HuH-7 (cell line): ENCODE results near the gene SETMAR.
"Not testable (repeated sequence)": the region's sequence is repeated elsewhere in the genome, so short reads cannot be mapped to it uniquely, and the experiment has no call there.

Experiments
- DNase-seq: peaks from one replicate; pipeline ENCODE4 v3.0.0; 2011; ENCODE audit warnings: low spot score

The SETMAR gene

GRCh38 chr3:4313606-4314293 lies 10.6 kb downstream of the SETMAR start:
- no peak for DNase-seq

GRCh38 chr3:4314688-4315087 lies 11.5 kb downstream of the SETMAR start:
- no peak for DNase-seq

GRCh38 chr3:4320096-4320911 lies 17.1 kb downstream of the SETMAR start:
- DNase-seq = no peak

- no peak for DNase-seq
These were observed 18.6 kb downstream of the SETMAR start for GRCh38 chr3:4321732-4322131.

- DNase-seq = no peak
These were observed 19.5 kb downstream of the SETMAR start for GRCh38 chr3:4322635-4323034.

GRCh38 chr3:4323246-4324027 lies 20.3 kb downstream of the SETMAR start:
- DNase-seq = no peak

GRCh38 chr3:4326868-4327267 lies 23.7 kb downstream of the SETMAR start:
- no peak for DNase-seq

GRCh38 chr3:4329806-4330205 lies 26.6 kb downstream of the SETMAR start:
- not testable (repeated sequence) for DNase-seq

- no peak for DNase-seq
These were observed 28.9 kb downstream of the SETMAR start for GRCh38 chr3:4332111-4332510.

GRCh38 chr3:4332574-4332973 lies 29.4 kb downstream of the SETMAR start:
- DNase-seq = no peak

GRCh38 chr3:4332991-4333390 lies 29.8 kb downstream of the SETMAR start:
- no peak for DNase-seq

GRCh38 chr3:4334548-4334947 lies 31.4 kb downstream of the SETMAR start:
- no peak for DNase-seq

GRCh38 chr3:4335840-4336562 lies 32.8 kb downstream of the SETMAR start:
- DNase-seq = no peak

GRCh38 chr3:4336850-4337546 lies 33.8 kb downstream of the SETMAR start:
- DNase-seq = no peak

- no peak for DNase-seq
These were observed 35.6 kb downstream of the SETMAR start for GRCh38 chr3:4338751-4339150.

- no peak for DNase-seq
These were observed 36.9 kb downstream of the SETMAR start for GRCh38 chr3:4340077-4340410.

GRCh38 chr3:4340411-4341335 lies 37.5 kb downstream of the SETMAR start:
- no peak for DNase-seq

- no peak for DNase-seq
These were observed 38.1 kb downstream of the SETMAR start for GRCh38 chr3:4341336-4341675.

- no peak for DNase-seq
These were observed 40.1 kb downstream of the SETMAR start for GRCh38 chr3:4343258-4343657.

- peak; percentile 55 for DNase-seq
These were observed 47.6 kb downstream of the SETMAR start for GRCh38 chr3:4350789-4351163.
